ENCODE results near the gene NFX1.
"Not testable (repeated sequence)": the region's sequence is repeated elsewhere in the genome, so short reads cannot be mapped to it uniquely, and the experiment has no call there.

- TF ChIP-seq EZH2 (IDR thresholded peaks at IDR 0.05); POLR2AphosphoS5 (IDR thresholded peaks at IDR 0.05; ENCODE audit: borderline replicate concordance, low read depth, low read length); FOXP2 (optimal IDR thresholded peaks at IDR 0.05; ENCODE audit: control extremely low read depth, extremely low read length, insufficient read depth): not testable (repeated sequence)
These were observed 96.3 kb downstream of the NFX1 start for GRCh38 chr9:33386641-33386996.
